ENCODE measurements around the gene CDH4.

Gene CDH4

GRCh38 chr20:61519488-61519887 is 267.4 kb downstream of the CDH4 start:
- no peak for DNase-seq (ENCODE audit: low read depth)

GRCh38 chr20:61520076-61520892 is 268.2 kb downstream of the CDH4 start:
- no peak for DNase-seq (ENCODE audit: low read depth)

GRCh38 chr20:61520893-61521460 is 268.9 kb downstream of the CDH4 start:
- no peak for DNase-seq (ENCODE audit: low read depth)

DNA sequence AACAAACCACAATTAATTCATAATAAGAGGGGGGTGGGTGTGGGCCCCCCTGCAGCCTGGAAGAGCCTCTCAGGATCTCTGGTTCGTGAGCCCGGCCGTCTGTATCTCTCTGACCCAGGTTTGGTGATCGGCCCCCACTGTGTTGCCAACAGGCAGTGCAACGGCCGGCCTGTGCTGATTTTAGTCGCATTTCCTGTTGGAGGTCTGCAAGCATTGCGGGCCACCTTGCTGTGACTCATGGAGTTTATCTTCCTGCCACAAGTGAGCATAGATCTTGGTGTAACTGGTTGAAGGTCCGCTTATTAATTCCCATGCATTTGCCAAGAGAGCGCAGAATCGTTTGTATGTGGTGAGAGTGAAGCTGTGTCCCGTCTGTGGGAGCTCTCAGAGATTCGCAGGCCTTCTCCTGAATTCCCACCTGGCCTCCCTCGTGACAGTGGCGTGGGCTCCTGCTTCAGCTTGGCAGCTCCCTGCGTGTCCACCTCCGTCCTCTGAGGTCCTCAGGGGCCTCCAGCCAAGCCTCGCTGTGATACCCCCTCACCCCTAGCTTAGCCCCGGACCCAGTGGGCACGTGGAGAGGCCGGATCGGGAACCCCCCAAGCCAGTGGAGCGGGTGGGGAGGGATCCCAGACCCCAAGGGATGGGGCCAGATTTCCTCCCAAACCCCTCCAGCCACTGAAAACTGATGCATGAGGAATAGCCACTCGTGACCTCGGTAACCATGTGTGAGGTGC is 269.8 kb downstream of the CDH4 start:
- DNase-seq (ENCODE audit: low read depth), result no peak

DNA sequence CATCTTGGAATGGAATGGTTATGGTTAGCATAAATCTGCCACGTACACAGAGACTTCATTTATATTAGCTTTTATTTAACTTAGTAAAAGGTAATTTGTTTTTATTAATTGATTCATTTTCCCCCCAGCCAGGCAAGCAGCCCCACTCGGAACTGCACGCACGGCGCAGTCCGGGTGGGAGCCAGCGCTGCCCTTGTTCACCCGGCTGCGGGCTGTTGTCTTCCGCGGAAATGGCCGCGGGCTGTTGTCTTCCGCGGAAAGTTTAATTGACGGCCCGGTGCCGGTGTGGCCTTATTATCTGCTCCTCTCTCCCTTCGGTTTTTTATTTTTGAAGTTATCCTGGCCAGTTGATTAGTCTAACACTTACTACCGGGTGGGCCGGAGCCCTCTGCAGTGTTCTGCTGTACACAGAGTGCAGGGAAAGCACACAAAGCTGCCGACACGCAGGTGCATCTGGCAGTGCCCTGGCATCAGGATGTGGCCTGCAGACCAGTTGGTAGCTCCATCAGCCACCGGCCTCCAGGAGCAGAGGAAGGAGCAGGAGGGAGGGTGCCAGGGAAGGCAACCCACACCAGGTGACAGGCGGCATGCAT is 270.5 kb downstream of the CDH4 start:
- no peak for DNase-seq (ENCODE audit: low read depth)

- DNase-seq (ENCODE audit: low read depth), result no peak
Measured at GRCh38 chr20:61523145-61523544, 271.1 kb downstream of the CDH4 start.

GRCh38 chr20:61524951-61525666 is 273.0 kb downstream of the CDH4 start:
- no peak for DNase-seq (ENCODE audit: low read depth)

GRCh38 chr20:61525781-61526431 is 273.8 kb downstream of the CDH4 start:
- DNase-seq (ENCODE audit: low read depth), result no peak

GRCh38 chr20:61526907-61527306 is 274.8 kb downstream of the CDH4 start:
- DNase-seq (ENCODE audit: low read depth), result no peak

GRCh38 chr20:61527626-61528025 is 275.6 kb downstream of the CDH4 start:
- DNase-seq (ENCODE audit: low read depth), result no peak

DNA sequence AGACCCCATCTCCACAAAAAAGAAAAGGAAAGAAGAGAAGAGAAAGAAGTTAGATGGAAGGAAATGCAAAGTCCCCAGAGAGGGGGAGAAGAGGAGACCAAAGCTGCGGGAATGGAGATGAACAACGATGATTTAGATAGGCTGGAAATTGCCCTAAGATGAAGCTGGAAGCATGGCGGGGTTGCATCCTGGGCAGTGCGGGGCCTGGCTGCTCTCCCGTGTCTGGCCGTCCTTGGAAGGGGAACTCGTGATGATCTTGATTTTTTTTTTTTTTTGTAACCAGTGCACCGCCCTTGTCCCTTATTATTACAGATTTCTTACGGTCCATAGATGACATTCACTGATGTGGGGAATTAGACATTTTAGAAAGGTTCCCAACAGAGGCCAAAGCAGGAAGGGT is 276.5 kb downstream of the CDH4 start:
- no peak for DNase-seq (ENCODE audit: low read depth)

- DNase-seq (ENCODE audit: low read depth), result no peak
Measured at GRCh38 chr20:61529354-61529753, 277.3 kb downstream of the CDH4 start.

- DNase-seq (ENCODE audit: low read depth), result no peak
Measured at GRCh38 chr20:61531553-61532345, 279.7 kb downstream of the CDH4 start.

- no peak for DNase-seq (ENCODE audit: low read depth)
Measured at GRCh38 chr20:61532736-61533135, 280.7 kb downstream of the CDH4 start.

DNA sequence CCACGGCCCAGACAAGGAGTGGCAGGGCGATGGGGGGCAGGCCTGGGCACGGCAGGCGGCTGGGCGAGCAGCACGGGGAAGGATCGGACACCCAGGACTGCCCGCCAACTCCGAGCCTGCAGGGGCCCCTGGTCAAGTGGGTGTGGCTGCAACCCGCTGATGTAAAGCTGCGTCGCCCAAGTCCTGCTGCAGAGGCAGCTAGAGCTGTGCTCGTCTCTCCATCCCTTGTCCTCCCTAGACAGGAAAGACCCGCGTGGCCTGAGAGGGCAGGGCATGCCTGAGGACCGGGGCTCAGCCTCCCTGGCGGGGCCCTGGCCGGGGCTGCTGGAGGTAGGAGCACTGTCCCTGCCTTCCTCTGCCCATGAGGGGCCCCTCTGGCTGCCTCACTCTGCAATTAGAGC is 281.2 kb downstream of the CDH4 start:
- no peak for DNase-seq (ENCODE audit: low read depth)

DNA sequence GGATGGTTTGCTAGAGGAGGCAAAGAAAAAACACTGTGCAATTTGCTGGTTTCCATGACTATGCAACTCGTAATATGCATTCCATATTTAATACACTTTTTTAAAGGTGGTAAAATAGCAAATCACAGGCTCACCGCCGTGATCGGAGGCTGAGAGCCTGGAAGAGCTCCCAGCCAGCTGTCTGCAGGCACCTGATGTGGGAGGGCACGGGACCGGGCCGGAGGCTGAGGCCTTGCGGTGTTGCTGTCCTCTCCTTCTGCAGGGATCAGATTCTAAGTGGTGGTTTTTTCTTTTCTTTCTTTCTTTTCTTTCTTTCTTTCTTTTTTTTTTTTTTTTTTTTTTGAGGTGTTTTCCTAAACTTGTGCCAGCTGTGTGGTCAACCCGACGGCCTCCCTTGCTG is 282.3 kb downstream of the CDH4 start:
- no peak for DNase-seq (ENCODE audit: low read depth)

DNA sequence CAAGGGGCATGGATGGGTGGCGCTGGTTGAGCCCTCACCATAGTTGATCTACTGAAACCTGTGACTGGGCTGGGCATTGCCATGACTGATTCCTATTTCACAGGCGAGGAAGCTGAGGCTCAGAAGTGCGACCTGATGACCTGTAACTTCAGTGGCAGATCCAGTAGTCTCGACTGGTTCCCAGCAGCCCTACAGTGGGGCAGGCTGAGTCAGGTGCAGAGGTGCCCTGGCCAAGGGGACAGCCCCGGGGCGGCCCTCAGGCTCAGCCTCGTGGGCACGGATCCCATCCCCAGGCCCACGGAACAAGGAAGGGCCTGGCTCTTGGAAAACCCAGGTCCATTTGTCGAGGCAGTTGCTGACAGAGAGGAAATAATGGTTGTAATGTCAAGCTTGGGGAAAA is 283.0 kb downstream of the CDH4 start:
- no peak for DNase-seq (ENCODE audit: low read depth)

- no peak for DNase-seq (ENCODE audit: low read depth)
Measured at GRCh38 chr20:61535536-61535935, 283.5 kb downstream of the CDH4 start.

DNA sequence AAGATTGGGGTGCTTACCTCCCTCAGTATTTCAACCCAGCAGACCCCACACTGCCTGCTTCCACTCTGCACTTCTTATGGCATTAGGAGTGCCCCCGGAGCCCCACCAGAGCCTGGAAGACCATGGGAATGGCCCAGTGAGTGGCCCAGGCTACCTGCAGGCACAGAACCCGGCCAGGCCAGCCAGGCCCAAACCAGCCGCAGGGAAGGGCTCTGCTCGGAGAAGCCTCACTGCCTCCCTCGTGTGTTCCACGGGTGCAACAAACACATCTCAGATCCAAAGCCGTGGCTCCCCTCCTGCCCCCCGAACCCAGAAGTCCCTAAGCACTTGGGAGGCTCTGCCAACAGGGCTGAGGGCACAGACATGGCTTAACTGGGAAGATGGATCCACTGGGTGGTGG is 283.9 kb downstream of the CDH4 start:
- no peak for DNase-seq (ENCODE audit: low read depth)

DNA sequence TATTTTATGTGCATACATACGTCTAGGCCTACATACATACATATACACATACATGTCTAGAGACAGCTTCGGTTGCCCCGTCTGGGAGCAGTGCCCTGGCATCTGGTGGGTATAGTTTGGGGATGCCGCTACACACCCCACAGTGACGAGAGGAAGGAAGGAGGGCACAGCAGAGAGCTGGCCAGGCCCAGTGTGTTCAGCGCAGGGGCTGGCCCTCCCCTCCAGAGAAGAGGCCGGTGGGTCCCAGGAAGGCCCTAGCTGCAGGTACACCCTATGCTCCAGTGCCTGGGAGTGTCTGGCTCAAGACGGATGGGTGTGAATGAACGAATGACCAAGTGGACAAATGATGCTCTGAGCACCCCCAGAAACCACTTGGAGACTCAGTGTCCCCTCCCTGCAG is 284.6 kb downstream of the CDH4 start:
- DNase-seq (ENCODE audit: low read depth), result no peak
